CD14-positive monocyte (primary cell): ENCODE data around the gene PLCB3. TPM values are rescaled to one million over a fixed set of nuclear protein-coding genes. Genes with fewer than 3 reads are reported as not detected.
A peak's percentile ranks its signal among the peaks of the same experiment; 100 is the strongest.

ENCODE experiments used
- DNase-seq, 3 donors: peaks; one replicate each; pipeline ENCODE4 v3.0.0-alpha.2; 2011 to 2022
- H2AFZ ChIP-seq: 2 replicates; pipeline ENCODE4 v1.6.0; 2012; ENCODE audit warnings: mild to moderate bottlenecking, low read depth, low read length, inconsistent platforms; ENCODE audit not compliant: insufficient read depth, poor library complexity, severe bottlenecking
- H3K27ac ChIP-seq, 2 donors: 1 replicate in 1 of 2; 2 replicates in 1 of 2; pipeline ENCODE4 v1.5.1; 2012 to 2013; ENCODE audit warnings: low read length in 2 of 2, control low read depth in 1 of 2, inconsistent platforms in 1 of 2, low read depth in 1 of 2, mild to moderate bottlenecking in 1 of 2
- H3K27me3 ChIP-seq, 2 donors: one replicate each; pipeline versions ENCODE4 v1.6.0 to v1.6.1; 2011 to 2013; ENCODE audit warnings: low read length in 2 of 2; ENCODE audit not compliant: control insufficient read depth in 2 of 2, insufficient read depth in 2 of 2
- H3K36me3 ChIP-seq, 2 donors: replicated peaks in 1 of 2; 1 replicate in 1 of 2; 2 replicates in 1 of 2; pipeline versions ENCODE4 v1.5.1 to v1.6.1; 2012 to 2013; ENCODE audit warnings: low read length in 2 of 2, control low read depth in 1 of 2, inconsistent platforms in 1 of 2, mild to moderate bottlenecking in 1 of 2; ENCODE audit not compliant: insufficient read depth in 2 of 2, control insufficient read depth in 1 of 2
- H3K4me1 ChIP-seq, 2 donors: 1 replicate in 1 of 2; 2 replicates in 1 of 2; pipeline versions ENCODE4 v1.5.1 to v1.6.1; 2012 to 2013; ENCODE audit warnings: low read length in 2 of 2, control low read depth in 1 of 2, inconsistent platforms in 1 of 2, mild to moderate bottlenecking in 1 of 2, moderate library complexity in 1 of 2; ENCODE audit not compliant: insufficient read depth in 2 of 2, control insufficient read depth in 1 of 2
- H3K4me2 ChIP-seq: replicated peaks from 2 replicates; pipeline ENCODE3; 2012; ENCODE audit warnings: low read length, moderate library complexity, mild to moderate bottlenecking; ENCODE audit not compliant: poor library complexity, severe bottlenecking; ENCODE audit errors: extremely low read depth
- H3K4me3 ChIP-seq, 3 experiments: fragments of 200-600 bp in 1 of 3; sonication (generic) in 1 of 3; replicated peaks in 1 of 3; 1 replicate in 2 of 3; 2 replicates in 1 of 3; pipeline ENCODE4 v1.5.1; 2011 to 2013; ENCODE audit warnings: low read length in 3 of 3, mild to moderate bottlenecking in 3 of 3, control low read depth in 2 of 3, low read depth in 2 of 3, inconsistent platforms in 1 of 3, moderate library complexity in 1 of 3
- H3K79me2 ChIP-seq: 2 replicates; pipeline ENCODE4 v1.6.0; 2012; ENCODE audit warnings: mild to moderate bottlenecking, control low read depth, inconsistent platforms, low read length, moderate library complexity; ENCODE audit not compliant: insufficient read depth
- H3K9ac ChIP-seq: 2 replicates; pipeline ENCODE4 v1.6.0; 2017; ENCODE audit warnings: low read length, mild to moderate bottlenecking; ENCODE audit not compliant: insufficient read depth, poor library complexity, severe bottlenecking
- H3K9me3 ChIP-seq, 2 donors: replicated peaks in 1 of 2; 1 replicate in 1 of 2; 2 replicates in 1 of 2; pipeline versions ENCODE4 v1.5.1 to v1.6.1; 2012 to 2013; ENCODE audit warnings: low read length in 2 of 2, control low read depth in 1 of 2; ENCODE audit not compliant: control insufficient read depth in 1 of 2, insufficient read depth in 1 of 2
- H4K20me1 ChIP-seq: 2 replicates; pipeline ENCODE4 v1.6.0; 2012; ENCODE audit warnings: mild to moderate bottlenecking, low read length, control low read depth, moderate library complexity; ENCODE audit not compliant: insufficient read depth
- H3K27ac Mint-ChIP-seq, 7 donors: one replicate each; pipeline ENCODE4 v1.8.0; 2020; ENCODE audit warnings: mild to moderate bottlenecking in 7 of 7, mixed read lengths in 7 of 7, moderate library complexity in 6 of 7, inconsistent platforms in 2 of 7
- H3K27me3 Mint-ChIP-seq, 3 donors: one replicate each; pipeline ENCODE4 v1.8.0; 2021 to 2022; ENCODE audit warnings: low read depth in 3 of 3, mild to moderate bottlenecking in 3 of 3, mixed read lengths in 3 of 3, moderate library complexity in 3 of 3, inconsistent platforms in 1 of 3
- H3K36me3 Mint-ChIP-seq, 2 donors: one replicate each; pipeline ENCODE4 v1.8.0; 2020; ENCODE audit warnings: mixed read lengths in 2 of 2, inconsistent platforms in 1 of 2, mild to moderate bottlenecking in 1 of 2
- H3K4me1 Mint-ChIP-seq: one replicate; pipeline ENCODE4 v1.8.0; 2020; ENCODE audit warnings: mild to moderate bottlenecking, mixed read lengths
- H3K4me3 Mint-ChIP-seq, 2 donors: one replicate each; pipeline ENCODE4 v1.8.0; 2020; ENCODE audit warnings: mild to moderate bottlenecking in 2 of 2, mixed read lengths in 2 of 2, moderate library complexity in 1 of 2
- H3K9me3 Mint-ChIP-seq, 7 donors: one replicate each; pipeline ENCODE4 v1.8.0; 2020 to 2022; ENCODE audit warnings: mixed read lengths in 7 of 7, mild to moderate bottlenecking in 6 of 7, moderate library complexity in 6 of 7, inconsistent platforms in 2 of 7
- CTCF ChIP-seq: fragments of 200-600 bp; IDR thresholded peaks from one replicate; pipeline ENCODE4 v1.8.0; 2022; ENCODE audit warnings: antibody characterized with exemption, mild to moderate bottlenecking
- WGBS: methylation state at CpG from one replicate; pipeline ENCODE4 v1.1.5; 2013; ENCODE audit warnings: missing lambda C conversion rate; ENCODE audit not compliant: insufficient coverage; 5-methylcytosine and 5-hydroxymethylcytosine counted together
- intact Hi-C, 2 donors: fragments of 100-400 bp; cut with micrococcal nuclease; formaldehyde crosslinking; loops; one replicate each; pipeline versions ENCODE4 v1.15.0 to v1.15.1; 2023
- polyA minus RNA-seq: library from RNA; depleted of rRNA, polyadenylated mRNA; stranded (reverse); fragments of >200 nt; gene quantifications from 2 replicates; pipeline ENCODE4 v1.2.3, GENCODE V29; 2012
- polyA plus RNA-seq, 3 donors: library from polyadenylated mRNA; depleted of rRNA in 1 of 3; unstranded in 2 of 3; stranded (reverse) in 1 of 3; fragments of 300-500 nt in 2 of 3; fragments of >200 nt in 1 of 3; fragmentation: Illumina TruSeq in 2 of 3; gene quantifications; 1 replicate in 2 of 3; 2 replicates in 1 of 3; pipeline ENCODE4 v1.2.3, GENCODE V29; 2012 to 2021
- total RNA-seq, 12 experiments: library from RNA in 1 of 12; stranded (reverse) in 1 of 12; fragments of 120-200 nt in 1 of 12; gene quantifications; one replicate each; pipeline ENCODE4 v1.2.4 and lab custom pipeline; 2013 to 2026; ENCODE audit warnings: mixed read lengths in 6 of 12, inconsistent platforms in 1 of 12

Gene PLCB3
- total RNA-seq (2013): 20.9 TPM
- 10 to 100 TPM in 1 of 3 donors, 1 to 10 TPM in 2; 1.1 to 17.8 (median 1.4) TPM for polyA plus RNA-seq
- 16.1 and 24.6 TPM in 2 replicates for polyA minus RNA-seq
- 17.5 to 68.9 (median 34.6) reads per million in 11 experiments for total RNA-seq (lab: John Stamatoyannopoulos, UW)

- Histone ChIP-seq H3K4me2 (peak within 1 kb of the TSS; percentile 98), H3K79me2 (peaks cover 19% of the 10 kb centered on the region), H2AFZ (peak within 1 kb of the TSS; percentile 79), H3K36me3 (peaks cover 16 to 21% of the 10 kb centered on the region in 2 donors), H3K27ac (peak within 1 kb of the TSS in 1 of 2 donors; percentile 74), H3K9me3 (no peaks in the 10 kb centered on the region), H3K4me1 (peaks cover 38 to 55% of the 10 kb centered on the region in 2 donors), H4K20me1 (peaks cover 28% of the 10 kb centered on the region), H3K4me3 (peak within 1 kb of the TSS; percentile 75 to 87 (median 83)), H3K9ac (peak within 1 kb of the TSS; percentile 69), H3K27me3 (no peaks in the 10 kb centered on the region)
- Mint-ChIP-seq H3K36me3 (peaks cover 13 to 22% of the 10 kb centered on the region in 2 donors), H3K27me3 (peaks cover 3 to 10% (median 8%) of the 10 kb centered on the region in 3 donors), H3K27ac (peak within 1 kb of the TSS; percentile 73 to 90 (median 80)), H3K4me1 (peaks cover 38% of the 10 kb centered on the region), H3K9me3 (no peaks in the 10 kb centered on the region), H3K4me3 (peak within 1 kb of the TSS; percentile 89 to 96)
- WGBS: under 1% methylated on average over 75 of the region's 75 CpGs
- peak; percentile 83 for TF ChIP-seq CTCF
- peak; percentile 22 to 64 (median 61) for DNase-seq
- intact Hi-C loops: loop anchor here in 1 of 2 donors (2.0 to 5.0 kb wide), 2 partner anchors 36 to 50 kb away; partner anchors contain the start of genes CATSPERZ and GPR137
Observed at GRCh38 chr11:64251016-64251752, at the start of gene PLCB3. PLCB3 (plus strand) TSS chr11:64251530; CDS start chr11:64251650, 120 bp downstream.

GRCh38 chr11:64201543-64201942, 49.8 kb upstream of the PLCB3 start:
- Histone ChIP-seq H3K9me3 (no peaks in the 10 kb centered on the region), H2AFZ (no peak overlapping the region), H3K36me3 (peaks cover 61 to 76% of the 10 kb centered on the region in 2 donors), H3K27me3 (no peaks in the 10 kb centered on the region), H3K4me3 (no peak overlapping the region), H3K79me2 (peaks cover 11% of the 10 kb centered on the region), H3K27ac (no peak overlapping the region), H3K4me1 (peaks cover 33 to 46% of the 10 kb centered on the region in 2 donors), H4K20me1 (peaks cover 5% of the 10 kb centered on the region), H3K9ac (no peak overlapping the region), H3K4me2 (no peak overlapping the region)
- peaks cover 0 to 1% (median 0%) of the 10 kb centered on the region in 7 donors for H3K9me3 Mint-ChIP-seq
- H3K27ac Mint-ChIP-seq: peak overlapping the region in 2 of 7 donors; percentile 0 to 3
- intact Hi-C loops: no loop called here
- TF ChIP-seq CTCF: no peak
- H3K4me3 Mint-ChIP-seq: no peak overlapping the region
- WGBS: 83% methylated on average over 2 of the region's 3 CpGs
- peaks cover 0 to 2% (median 0%) of the 10 kb centered on the region in 3 donors for H3K27me3 Mint-ChIP-seq
- H3K4me1 Mint-ChIP-seq: peaks cover 40% of the 10 kb centered on the region
- DNase-seq: no peak
- peaks cover 65 to 80% of the 10 kb centered on the region in 2 donors for H3K36me3 Mint-ChIP-seq
